GM10266 (cell line): Measurements from ENCODE around the gene ADM.

Source experiments
- DNase-seq: peaks from one replicate; pipeline ENCODE4 v3.0.0; 2012; ENCODE audit errors: extremely low spot score
- CTCF ChIP-seq: IDR thresholded peaks from 2 replicates; pipeline ENCODE4 v1.5.1; 2012; ENCODE audit warnings: mild to moderate bottlenecking, low read depth; ENCODE audit not compliant: control insufficient read depth, insufficient read depth; ENCODE audit errors: missing control alignments

The ADM gene

GRCh38 chr11:10315083-10315482 lies 10.2 kb downstream of the ADM start:
- no peak for TF ChIP-seq CTCF
- DNase-seq, result no peak

- peak; percentile 21 for DNase-seq
- no peak for TF ChIP-seq CTCF
Measured at GRCh38 chr11:10317151-10317755, 12.4 kb downstream of the ADM start.

- peak; percentile 53 for DNase-seq
- TF ChIP-seq CTCF, result no peak
Measured at GRCh38 chr11:10317776-10318526, 13.1 kb downstream of the ADM start.

- no peak for TF ChIP-seq CTCF
- DNase-seq, result no peak
Measured at GRCh38 chr11:10318527-10318802, 13.6 kb downstream of the ADM start.

GRCh38 chr11:10319702-10320558 lies 15.1 kb downstream of the ADM start:
- no peak for TF ChIP-seq CTCF
- no peak for DNase-seq

GRCh38 chr11:10320736-10321465 lies 16.0 kb downstream of the ADM start:
- TF ChIP-seq CTCF, result no peak
- no peak for DNase-seq
